NB4 (cell line): ENCODE data around the gene MED15.

Source experiments
- CTCF ChIP-seq: IDR thresholded peaks from one replicate; pipeline ENCODE4 v1.5.1; 2012; ENCODE audit warnings: low read depth, low read length
- MAX ChIP-seq: IDR thresholded peaks from 2 replicates; pipeline ENCODE4 v1.6.1; 2011; ENCODE audit warnings: low read depth, low read length
- POLR2A ChIP-seq: IDR thresholded peaks from 2 replicates; pipeline ENCODE4 v1.6.1; 2011; ENCODE audit warnings: mild to moderate bottlenecking; ENCODE audit not compliant: insufficient read length; ENCODE audit errors: extremely low read depth

- no peak for TF ChIP-seq CTCF
- TF ChIP-seq MAX: no peak
- no peak for TF ChIP-seq POLR2A
Observed at GRCh38 chr22:20600137-20600673, 92.8 kb downstream of the MED15 start.
